HepG2 (cell line): ENCODE results near the gene OR2AG1. TPM values are rescaled to one million over a fixed set of nuclear protein-coding genes. Genes with fewer than 3 reads are reported as not detected.

Experiments
- ATAC-seq: fragments of 200-7000 bp; cut with Tn5 transposase; 3 replicates; pipeline ENCODE4 v1.9.1; 2020; ENCODE audit warnings: mild to moderate bottlenecking, moderate library complexity
- BruUV-seq: library from RNA; stranded (reverse); fragments of 400-500 nt; replicated peaks from 2 replicates; lab custom pipeline; 2021; lab: Mats Ljungman, UMichigan
- CTCF ChIA-PET: fragments of 300-600 bp; formaldehyde crosslinking; extraction: SDS; loops from one replicate; lab custom pipeline; 2021; ENCODE audit warnings: low total read pairs, inconsistent platforms, low intra/inter-chr PET ratio; lab: Yijun Ruan, JAX
- POLR2A ChIA-PET: fragments of 350-600 bp; sonication (Branson Sonifier 250); formaldehyde crosslinking; loops from one replicate; lab custom pipeline; 2020; ENCODE audit warnings: antibody characterized with exemption, inconsistent platforms; lab: Yijun Ruan, JAX
- DNase-seq: peaks from one replicate; pipeline ENCODE4 v3.0.0-alpha.2; 2015; ENCODE audit warnings: low spot score
- FAIRE-seq: peaks from 3 replicates; lab custom pipeline; 2011; peaks lifted over from hg19 to GRCh38; lab: Jason Lieb, UNC
- H2AFZ ChIP-seq: one replicate; pipeline ENCODE4 v1.6.1; 2011; ENCODE audit warnings: low read length, inconsistent platforms
- H3K27ac ChIP-seq: fragments of 300-600 bp; 3 replicates; pipeline ENCODE4 v1.8.0; 2011; ENCODE audit warnings: mixed run types, mild to moderate bottlenecking, mixed read lengths, low read length, inconsistent platforms; ENCODE audit not compliant: insufficient read depth; ENCODE audit errors: extremely low read length
- H3K27me3 ChIP-seq, 2 experiments: fragments of 200-600 bp in 1 of 2; 2 replicates in 1 of 2; 3 replicates in 1 of 2; pipeline versions ENCODE4 v1.6.0 to v1.8.0; 2011; ENCODE audit warnings: low read length in 2 of 2, mild to moderate bottlenecking in 2 of 2, moderate library complexity in 2 of 2, inconsistent platforms in 1 of 2; ENCODE audit not compliant: insufficient read depth in 2 of 2, control insufficient read depth in 1 of 2
- H3K36me3 ChIP-seq, 2 experiments: fragments of 200-600 bp in 1 of 2; replicated peaks in 1 of 2; 2 replicates in 1 of 2; 3 replicates in 1 of 2; pipeline versions ENCODE4 v1.5.1 to v1.8.0; 2011; ENCODE audit warnings: low read length in 2 of 2, inconsistent platforms in 1 of 2; ENCODE audit not compliant: insufficient read depth in 2 of 2, control insufficient read depth in 1 of 2
- H3K4me1 ChIP-seq: 2 replicates; pipeline ENCODE4 v1.5.1; 2012; ENCODE audit warnings: low read length, inconsistent platforms; ENCODE audit not compliant: insufficient read depth
- H3K4me2 ChIP-seq: 2 replicates; pipeline ENCODE4 v1.6.0; 2011; ENCODE audit warnings: low read depth, low read length, inconsistent platforms
- H3K4me3 ChIP-seq, 3 experiments: fragments of 200-600 bp in 1 of 3; sonication (generic), shearing (Covaris generic) in 1 of 3; replicated peaks in 1 of 3; 2 replicates each; pipeline ENCODE4 v1.5.1; 2011 to 2016; ENCODE audit warnings: low read length in 3 of 3, inconsistent platforms in 2 of 3, low read depth in 2 of 3, mild to moderate bottlenecking in 2 of 3, control low read depth in 1 of 3, mixed read lengths in 1 of 3; ENCODE audit not compliant: insufficient read depth in 1 of 3
- H3K79me2 ChIP-seq: one replicate; pipeline ENCODE4 v1.6.1; 2011; ENCODE audit warnings: low read length, inconsistent platforms; ENCODE audit not compliant: insufficient read depth
- H3K9ac ChIP-seq: 2 replicates; pipeline ENCODE4 v1.6.0; 2011; ENCODE audit warnings: mild to moderate bottlenecking, low read depth, low read length, inconsistent platforms; ENCODE audit not compliant: insufficient read depth
- H3K9me3 ChIP-seq: 2 replicates; pipeline ENCODE4 v1.5.1; 2012; ENCODE audit warnings: mild to moderate bottlenecking, low read length
- H4K20me1 ChIP-seq: 2 replicates; pipeline ENCODE4 v1.6.0; 2011; ENCODE audit warnings: inconsistent platforms, mild to moderate bottlenecking, low read length, moderate library complexity; ENCODE audit not compliant: insufficient read depth
- BORCS8-MEF2B ChIP-seq: sonication (generic); formaldehyde crosslinking; IDR thresholded peaks from 2 replicates; pipeline ENCODE4 v1.8.0; 2022; ENCODE audit warnings: mild to moderate bottlenecking, missing genetic modification reagents
- ELF3 ChIP-seq: IDR thresholded peaks from 2 replicates; pipeline ENCODE4 v1.6.1; 2016; ENCODE audit warnings: missing genetic modification reagents, missing compliant biosample characterization
- KAT8 ChIP-seq: IDR thresholded peaks from 2 replicates; pipeline ENCODE4 v1.6.1; 2016; ENCODE audit warnings: missing genetic modification reagents, missing compliant biosample characterization
- KLF9 ChIP-seq: IDR thresholded peaks from 2 replicates; pipeline ENCODE4 v1.6.1; 2016; ENCODE audit warnings: low read depth
- POGZ ChIP-seq: sonication (generic); formaldehyde crosslinking; IDR thresholded peaks from 2 replicates; pipeline ENCODE4 v1.4.0; 2020; ENCODE audit warnings: mild to moderate bottlenecking, missing genetic modification reagents
- RAD51 ChIP-seq: fragments of 450-650 bp; IDR thresholded peaks from 2 replicates; pipeline ENCODE4 v1.6.1; 2016; ENCODE audit warnings: borderline replicate concordance
- SOX6 ChIP-seq, 2 experiments: fragments of 450-650 bp in 1 of 2; sonication (generic) in 1 of 2; formaldehyde crosslinking in 1 of 2; IDR thresholded peaks; 2 replicates each; pipeline versions ENCODE4 v1.4.0 to v1.6.1; 2017 to 2020; ENCODE audit warnings: antibody characterized with exemption in 1 of 2, mild to moderate bottlenecking in 1 of 2, missing genetic modification reagents in 1 of 2
- WIZ ChIP-seq: sonication (generic); formaldehyde crosslinking; IDR thresholded peaks from 2 replicates; pipeline ENCODE4 v1.5.1; 2020; ENCODE audit warnings: mild to moderate bottlenecking, missing genetic modification reagents
- ZBTB7A ChIP-seq: sonication (generic); formaldehyde crosslinking; IDR thresholded peaks from 2 replicates; pipeline ENCODE4 v1.8.0; 2022; ENCODE audit warnings: mild to moderate bottlenecking, missing genetic modification reagents
- ZNF124 ChIP-seq: sonication (generic); formaldehyde crosslinking; IDR thresholded peaks from 2 replicates; pipeline ENCODE4 v1.4.0; 2020; ENCODE audit warnings: missing genetic modification reagents
- ZNF230 ChIP-seq: sonication (generic); formaldehyde crosslinking; IDR thresholded peaks from 2 replicates; pipeline ENCODE4 v1.4.0; 2020; ENCODE audit warnings: mild to moderate bottlenecking, missing genetic modification reagents
- ZNF337 ChIP-seq: sonication (generic); formaldehyde crosslinking; IDR thresholded peaks from 2 replicates; pipeline ENCODE4 v1.5.1; 2020; ENCODE audit warnings: missing genetic modification reagents, low read depth, mild to moderate bottlenecking, borderline replicate concordance
- ZNF841 ChIP-seq: sonication (generic); formaldehyde crosslinking; IDR thresholded peaks from 2 replicates; pipeline ENCODE4 v1.8.1; 2023; ENCODE audit warnings: missing genetic modification reagents, borderline replicate concordance
- in situ Hi-C: cut with HindIII; loops from 2 replicates; pipeline ENCODE4 v1.10.0; 2017; ENCODE audit warnings: low pct_unique_long_range_greater_than_20kb; ENCODE audit not compliant: extremely low pct_ligation_motif_present
- intact Hi-C: fragments of 100-400 bp; cut with micrococcal nuclease; formaldehyde crosslinking; loops from one replicate; pipeline ENCODE4 v1.10.0; 2022; ENCODE audit not compliant: unreplicated experiment
- polyA plus RNA-seq, 8 experiments: library from polyadenylated mRNA; depleted of rRNA in 3 of 8; stranded (reverse) in 7 of 8; unstranded in 1 of 8; fragments of >200 nt; fragmentation: Illumina TruSeq in 4 of 8; extraction: Trizol in 4 of 8; gene quantifications; 2 replicates each; pipeline versions ENCODE4 v1.2.1 to v1.2.3, GENCODE V29; 2011 to 2016; ENCODE audit warnings: low read depth in 4 of 8, missing spikeins in 1 of 8, mixed read lengths in 1 of 8; ENCODE audit not compliant: insufficient read depth in 1 of 8
- total RNA-seq, 5 experiments: library from RNA; depleted of rRNA; stranded (reverse); fragments of >200 nt; fragmentation: Illumina TruSeq; extraction: Trizol; gene quantifications; 2 replicates each; pipeline ENCODE4 v1.2.3, GENCODE V29; 2016; ENCODE audit warnings: low read depth in 1 of 5
- TF ChIP-seq, protein P1 (sequence below): sonication (generic); formaldehyde crosslinking; conservative IDR thresholded peaks from 2 replicates; pipeline ENCODE4 v1.5.0; 2020; ENCODE audit warnings: missing genetic modification reagents
- TF ChIP-seq, protein P2 (sequence below): IDR thresholded peaks from 2 replicates; pipeline ENCODE4 v1.6.1; 2018; ENCODE audit warnings: missing genetic modification reagents, mild to moderate bottlenecking, missing compliant biosample characterization
- TF ChIP-seq, protein P3 (sequence below): sonication (generic); formaldehyde crosslinking; IDR thresholded peaks from 2 replicates; pipeline ENCODE4 v1.8.1; 2023; ENCODE audit warnings: mild to moderate bottlenecking, moderate library complexity, missing genetic modification reagents

Gene OR2AG1
- total and polyA plus RNA-seq, 2 of the 13 experiments (the other 11 are each of a cell fraction or from before 2014, with no cell fraction given) = not detected

DNA sequence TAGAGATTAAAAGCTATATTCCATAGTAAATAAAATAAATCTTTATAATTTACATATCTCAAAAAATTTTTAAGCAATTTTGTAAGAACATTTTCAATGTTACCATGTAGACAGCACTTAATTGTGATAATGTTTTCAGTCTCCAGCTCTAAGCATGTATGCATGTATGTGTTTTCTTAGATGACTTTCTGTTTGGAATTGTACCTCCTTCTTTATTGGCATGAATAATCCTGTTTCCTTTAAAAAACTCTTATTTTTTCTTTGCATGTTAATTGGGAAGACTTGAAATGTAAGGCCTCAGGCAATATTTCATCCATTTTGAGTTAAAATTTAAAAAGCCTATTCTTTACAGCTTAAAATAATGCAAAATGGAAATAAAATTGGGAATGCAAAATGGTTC lies 2.0 kb upstream of the OR2AG1 start:
- no peak for TF ChIP-seq KAT8 (CRISPR knock-in tag)
- no peak for TF ChIP-seq ZNF337
- TF ChIP-seq ZNF124 (CRISPR knock-in tag) = no peak
- no peak for TF ChIP-seq POGZ (CRISPR knock-in tag)
- TF ChIP-seq RAD51 = no peak
- TF ChIP-seq WIZ (CRISPR knock-in tag) = no peak
- TF ChIP-seq, protein P1, sequence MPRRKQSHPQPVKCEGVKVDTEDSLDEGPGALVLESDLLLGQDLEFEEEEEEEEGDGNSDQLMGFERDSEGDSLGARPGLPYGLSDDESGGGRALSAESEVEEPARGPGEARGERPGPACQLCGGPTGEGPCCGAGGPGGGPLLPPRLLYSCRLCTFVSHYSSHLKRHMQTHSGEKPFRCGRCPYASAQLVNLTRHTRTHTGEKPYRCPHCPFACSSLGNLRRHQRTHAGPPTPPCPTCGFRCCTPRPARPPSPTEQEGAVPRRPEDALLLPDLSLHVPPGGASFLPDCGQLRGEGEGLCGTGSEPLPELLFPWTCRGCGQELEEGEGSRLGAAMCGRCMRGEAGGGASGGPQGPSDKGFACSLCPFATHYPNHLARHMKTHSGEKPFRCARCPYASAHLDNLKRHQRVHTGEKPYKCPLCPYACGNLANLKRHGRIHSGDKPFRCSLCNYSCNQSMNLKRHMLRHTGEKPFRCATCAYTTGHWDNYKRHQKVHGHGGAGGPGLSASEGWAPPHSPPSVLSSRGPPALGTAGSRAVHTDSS = no peak
- no peak for TF ChIP-seq ZBTB7A (CRISPR knock-in tag)
- TF ChIP-seq, protein P2, sequence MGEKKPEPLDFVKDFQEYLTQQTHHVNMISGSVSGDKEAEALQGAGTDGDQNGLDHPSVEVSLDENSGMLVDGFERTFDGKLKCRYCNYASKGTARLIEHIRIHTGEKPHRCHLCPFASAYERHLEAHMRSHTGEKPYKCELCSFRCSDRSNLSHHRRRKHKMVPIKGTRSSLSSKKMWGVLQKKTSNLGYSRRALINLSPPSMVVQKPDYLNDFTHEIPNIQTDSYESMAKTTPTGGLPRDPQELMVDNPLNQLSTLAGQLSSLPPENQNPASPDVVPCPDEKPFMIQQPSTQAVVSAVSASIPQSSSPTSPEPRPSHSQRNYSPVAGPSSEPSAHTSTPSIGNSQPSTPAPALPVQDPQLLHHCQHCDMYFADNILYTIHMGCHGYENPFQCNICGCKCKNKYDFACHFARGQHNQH (CRISPR knock-in tag) = no peak
- TF ChIP-seq, protein P3, sequence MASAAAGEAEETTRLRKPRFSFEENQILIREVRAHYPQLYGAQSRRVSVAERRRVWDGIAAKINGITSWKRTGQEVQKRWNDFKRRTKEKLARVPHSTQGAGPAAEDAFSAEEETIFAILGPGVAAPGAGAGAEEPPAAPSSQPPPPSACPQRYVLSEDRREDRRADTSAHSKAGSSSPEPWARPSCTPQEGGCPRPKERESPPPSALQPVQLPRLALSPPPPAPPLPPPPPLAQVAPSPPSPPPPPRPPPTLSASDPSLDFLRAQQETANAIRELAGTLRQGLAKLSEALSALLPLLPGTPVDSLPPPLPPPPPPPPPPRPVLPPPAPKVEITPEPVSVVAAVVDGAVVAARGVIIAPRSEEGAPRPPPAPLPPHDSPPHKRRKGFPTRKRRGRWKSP = no peak
- TF ChIP-seq SOX6 (IDR thresholded peaks at IDR 0.05) = no peak
- TF ChIP-seq SOX6 (CRISPR knock-in tag; IDR thresholded peaks at IDR 0.05) = no peak
- TF ChIP-seq ZNF230 = no peak
- no peak for TF ChIP-seq ELF3 (CRISPR knock-in tag)
- no peak for TF ChIP-seq ZNF841 (CRISPR knock-in tag)
- TF ChIP-seq BORCS8-MEF2B = no peak
- TF ChIP-seq KLF9 (CRISPR knock-in tag) = no peak
- Histone ChIP-seq H3K9ac (no peak overlapping the region), H3K4me2 (no peak overlapping the region), H3K4me3 (no peak overlapping the region), H3K79me2 (no peaks in the 10 kb centered on the region), H3K4me1 (no peaks in the 10 kb centered on the region), H3K9me3 (no peaks in the 10 kb centered on the region), H3K36me3 (no peaks in the 10 kb centered on the region), H4K20me1 (no peaks in the 10 kb centered on the region), H3K27ac (no peak overlapping the region), H2AFZ (no peak overlapping the region), H3K27me3 (no peaks in the 10 kb centered on the region)
- BruUV-seq = no TSS peak
- in situ Hi-C loops = no loop called here
- intact Hi-C loops = no loop called here
- CTCF ChIA-PET = no interaction called here
- POLR2A ChIA-PET = no interaction called here
- ATAC-seq = no peak
- DNase-seq = no peak
- no peak for FAIRE-seq
